K562 (cell line): Measurements from ENCODE around the gene EME2. TPM values are rescaled to one million over a fixed set of nuclear protein-coding genes. Genes with fewer than 3 reads are reported as not detected.

ENCODE experiments used
- ATAC-seq: fragments of 200-7000 bp; cut with Tn5 transposase; 3 replicates; pipeline ENCODE4 v1.9.1; 2020; ENCODE audit warnings: moderate library complexity
- BruUV-seq: library from RNA; stranded (reverse); fragments of 400-500 nt; replicated peaks from 2 replicates; lab custom pipeline; 2021; lab: Mats Ljungman, UMichigan
- CTCF ChIA-PET: fragments of 300-600 bp; formaldehyde crosslinking; extraction: SDS; loops from one replicate; lab custom pipeline; 2021; ENCODE audit warnings: low intra/inter-chr PET ratio; lab: Yijun Ruan, JAX
- POLR2A ChIA-PET: fragments of 300-600, 350-650 bp; sonication (Branson Sonifier 250); formaldehyde crosslinking; extraction: SDS; loops from one replicate; lab custom pipeline; 2021; ENCODE audit warnings: antibody characterized with exemption, inconsistent platforms; lab: Yijun Ruan, JAX
- DNase-seq, 4 experiments: peaks; one replicate each; pipeline versions ENCODE4 v3.0.0 to v3.0.0-alpha.2; 2011 to 2018; ENCODE audit warnings: low spot score in 3 of 4, mixed read lengths in 3 of 4; ENCODE audit errors: extremely low read depth in 1 of 4
- FAIRE-seq: peaks from 2 replicates; lab custom pipeline; 2011; peaks lifted over from hg19 to GRCh38; lab: Jason Lieb, UNC
- H2AFZ ChIP-seq: 2 replicates; pipeline ENCODE4 v1.6.0; 2011; ENCODE audit warnings: low read depth, low read length, control low read depth, inconsistent platforms
- H3K27ac ChIP-seq: fragments of 200-600 bp; 3 replicates; pipeline ENCODE4 v1.8.0; 2011; ENCODE audit warnings: low read depth, mild to moderate bottlenecking, control low read depth, inconsistent platforms, low read length, moderate library complexity, mixed read lengths; ENCODE audit errors: extremely low read depth
- H3K27me3 ChIP-seq, 2 experiments: fragments of 300-600 bp in 1 of 2; 2 replicates in 1 of 2; 3 replicates in 1 of 2; pipeline versions ENCODE4 v1.6.0 to v1.8.0; 2011; ENCODE audit warnings: inconsistent platforms in 2 of 2, low read length in 2 of 2, mild to moderate bottlenecking in 1 of 2, mixed read lengths in 1 of 2, moderate library complexity in 1 of 2; ENCODE audit not compliant: control insufficient read depth in 2 of 2, insufficient read depth in 2 of 2
- H3K36me3 ChIP-seq: fragments of 300-600 bp; 3 replicates; pipeline ENCODE4 v1.8.0; 2011; ENCODE audit warnings: mild to moderate bottlenecking, low read length, inconsistent platforms; ENCODE audit not compliant: control insufficient read depth, insufficient read depth
- H3K4me1 ChIP-seq, 2 experiments: fragments of 200-600 bp in 1 of 2; replicated peaks in 1 of 2; 2 replicates in 1 of 2; 3 replicates in 1 of 2; pipeline versions ENCODE4 v1.5.1 to v1.8.0; 2011; ENCODE audit warnings: inconsistent platforms in 2 of 2, low read length in 2 of 2, mild to moderate bottlenecking in 1 of 2, mixed read lengths in 1 of 2, moderate library complexity in 1 of 2; ENCODE audit not compliant: control insufficient read depth in 2 of 2, insufficient read depth in 2 of 2
- H3K4me2 ChIP-seq: 2 replicates; pipeline ENCODE4 v1.6.1; 2011; ENCODE audit warnings: low read length, control low read depth, inconsistent platforms, mixed read lengths; ENCODE audit not compliant: insufficient read depth
- H3K4me3 ChIP-seq: fragments of 200-600 bp; sonication (generic), shearing (Covaris generic); 2 replicates; pipeline ENCODE4 v1.5.1; 2016; ENCODE audit warnings: control low read depth, inconsistent platforms
- H3K79me2 ChIP-seq: fragments of 200-600 bp; 3 replicates; pipeline ENCODE4 v1.8.0; 2011; ENCODE audit warnings: low read length, inconsistent platforms; ENCODE audit not compliant: control insufficient read depth, insufficient read depth
- H3K9ac ChIP-seq, 2 experiments: 2 replicates each; pipeline versions ENCODE4 v1.6.0 to v1.6.1; 2011; ENCODE audit warnings: low read depth in 2 of 2, low read length in 2 of 2, control low read depth in 1 of 2, inconsistent platforms in 1 of 2, mild to moderate bottlenecking in 1 of 2, mixed read lengths in 1 of 2; ENCODE audit not compliant: insufficient read depth in 1 of 2
- H3K9me1 ChIP-seq: one replicate; pipeline ENCODE4 v1.6.0; 2011; ENCODE audit warnings: inconsistent platforms, mild to moderate bottlenecking, low read length, moderate library complexity; ENCODE audit not compliant: control insufficient read depth, insufficient read depth
- H3K9me3 ChIP-seq: replicated peaks from 2 replicates; pipeline ENCODE4 v1.5.1; 2011; ENCODE audit warnings: low read depth, low read length, inconsistent platforms; ENCODE audit not compliant: control insufficient read depth, insufficient read depth
- H4K20me1 ChIP-seq: replicated peaks from 2 replicates; pipeline ENCODE4 v1.6.1; 2011; ENCODE audit warnings: low read length, inconsistent platforms, mixed read lengths; ENCODE audit not compliant: control insufficient read depth, insufficient read depth
- DIDO1 ChIP-seq: fragments of 450-650 bp; IDR thresholded peaks from 2 replicates; pipeline ENCODE4 v1.6.1; 2016; ENCODE audit warnings: low read depth, missing biosample characterization, missing genetic modification characterization
- FIP1L1 ChIP-seq: fragments of 200-400 bp; formaldehyde crosslinking; IDR thresholded peaks from 2 replicates; pipeline ENCODE4 v1.6.1; 2018; ENCODE audit warnings: mild to moderate bottlenecking, low read depth, low read length; ENCODE audit not compliant: poor library complexity, severe bottlenecking
- MEF2A ChIP-seq: IDR thresholded peaks from 2 replicates; pipeline ENCODE4 v1.6.1; 2011; ENCODE audit warnings: low read depth, mild to moderate bottlenecking, low read length, moderate library complexity; ENCODE audit not compliant: control insufficient read depth
- POLR2G ChIP-seq: fragments of 200-400 bp; formaldehyde crosslinking; IDR thresholded peaks from 2 replicates; pipeline ENCODE4 v1.6.1; 2017; ENCODE audit warnings: low read depth, mild to moderate bottlenecking, antibody characterized with exemption, low read length, moderate library complexity
- SMC3 ChIP-seq: conservative IDR thresholded peaks from 2 replicates; pipeline ENCODE4 v1.6.1; 2011; ENCODE audit warnings: low read depth, low read length, improper control_type of control experiment; ENCODE audit not compliant: insufficient read depth
- SP1 ChIP-seq: sonication (generic); formaldehyde crosslinking; IDR thresholded peaks from 2 replicates; pipeline ENCODE4 v1.8.1; 2022; ENCODE audit warnings: mild to moderate bottlenecking, missing genetic modification reagents
- ZNF232 ChIP-seq: sonication (generic); formaldehyde crosslinking; IDR thresholded peaks from 2 replicates; pipeline ENCODE4 v1.8.0; 2022; ENCODE audit warnings: mild to moderate bottlenecking, missing genetic modification reagents
- ZNF76 ChIP-seq: fragments of 250-450 bp; sonication (Bioruptor Pico); IDR thresholded peaks from 2 replicates; pipeline ENCODE4 v1.4.0; 2020; ENCODE audit warnings: mild to moderate bottlenecking, moderate library complexity, borderline replicate concordance
- WGBS: fragments of 100-300 bp; shearing (Covaris generic); methylation state at CpG from one replicate; pipeline ENCODE4 v1.1.6; 2016; ENCODE audit warnings: low coverage, mixed read lengths; ENCODE audit not compliant: insufficient coverage; ENCODE audit errors: missing lambda C conversion rate; 5-methylcytosine and 5-hydroxymethylcytosine counted together
- in situ Hi-C: fragments of 300-500 bp; cut with MboI; formaldehyde crosslinking; loops from 4 replicates; pipeline ENCODE4 v1.15.0; 2018; ENCODE audit warnings: inconsistent platforms, mixed read lengths
- intact Hi-C: fragments of 100-400 bp; cut with micrococcal nuclease; formaldehyde crosslinking; loops from 2 replicates; pipeline ENCODE4 v1.14.2; 2022
- polyA plus RNA-seq, 8 experiments: library from polyadenylated mRNA; depleted of rRNA in 4 of 8; stranded (reverse) in 5 of 8; unstranded in 3 of 8; fragments of >200 nt; fragmentation: Nextera tagmentation in 2 of 8; fragmentation: Illumina TruSeq in 1 of 8; extraction: Ambion mirVana in 2 of 8; extraction: Trizol in 1 of 8; gene quantifications; 2 replicates each; pipeline versions ENCODE4 v1.2.1 to v1.2.3, GENCODE V29; 2011 to 2014; ENCODE audit warnings: inconsistent platforms in 1 of 8, missing spikeins in 1 of 8
- total RNA-seq, 7 experiments: library from RNA; depleted of rRNA in 6 of 7; stranded (reverse); fragments of >200 nt in 6 of 7; fragmentation: Illumina TruSeq in 2 of 7; extraction: Trizol in 2 of 7; gene quantifications; 2 replicates each; pipeline versions ENCODE4 v1.2.1 to v1.2.3, GENCODE V29; 2011 to 2021; ENCODE audit warnings: low replicate concordance in 1 of 7

Gene EME2
- total and polyA plus RNA-seq, 9 of the 15 experiments (the other 6 are each of a cell fraction or from before 2014, with no cell fraction given): 0.35 to 19.9 (median 3.5) TPM

DNA sequence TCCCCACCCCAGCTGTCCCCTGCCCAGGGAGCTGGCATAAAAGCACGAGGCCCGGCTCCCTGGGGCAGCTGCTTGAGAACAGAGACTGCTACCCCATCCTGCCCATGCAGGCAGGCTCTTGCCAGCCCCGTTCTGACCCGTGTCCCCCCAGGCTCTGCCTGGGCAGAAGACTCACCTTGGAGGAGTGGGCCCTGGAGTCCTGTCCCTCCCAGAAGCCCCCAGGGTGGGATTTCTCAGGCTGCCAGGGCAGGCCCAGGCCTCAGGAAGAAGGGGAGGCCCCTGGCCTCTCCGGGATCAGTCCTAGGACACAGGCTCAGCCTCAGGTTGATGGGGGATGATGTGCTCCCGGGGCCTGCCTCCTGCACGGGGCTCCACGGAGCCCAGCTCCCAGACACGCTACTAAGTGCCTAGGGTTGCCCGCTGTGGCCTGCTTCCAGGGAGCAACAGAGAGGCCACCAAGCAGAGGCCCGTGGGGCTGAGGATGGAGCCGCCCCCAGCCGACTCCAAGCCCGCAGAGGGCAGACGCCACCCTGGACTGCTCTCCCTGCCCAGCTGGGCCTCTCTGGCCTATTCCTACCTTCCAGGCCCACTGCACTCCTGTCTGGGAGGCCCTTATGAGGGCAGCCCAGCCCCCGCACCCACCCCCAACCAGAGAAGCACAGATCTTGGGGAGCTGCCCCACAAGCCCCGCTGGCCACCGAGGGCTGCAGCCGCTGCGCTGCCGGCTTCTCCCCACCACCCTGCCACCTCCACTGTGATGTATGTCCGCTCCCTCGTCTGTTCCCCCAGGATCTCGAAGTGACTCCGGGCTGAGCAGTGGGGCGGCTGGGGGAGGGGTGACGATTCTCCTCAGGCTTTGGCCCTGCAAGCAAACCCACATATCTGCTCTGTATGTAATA is 3.0 kb upstream of the EME2 start (continued):
- TF ChIP-seq FIP1L1: peak; percentile 50
- peak; percentile 22; the same call in 1 of the 2 replicates for TF ChIP-seq POLR2G
- no peak for TF ChIP-seq ZNF232 (CRISPR knock-in tag)

DNA sequence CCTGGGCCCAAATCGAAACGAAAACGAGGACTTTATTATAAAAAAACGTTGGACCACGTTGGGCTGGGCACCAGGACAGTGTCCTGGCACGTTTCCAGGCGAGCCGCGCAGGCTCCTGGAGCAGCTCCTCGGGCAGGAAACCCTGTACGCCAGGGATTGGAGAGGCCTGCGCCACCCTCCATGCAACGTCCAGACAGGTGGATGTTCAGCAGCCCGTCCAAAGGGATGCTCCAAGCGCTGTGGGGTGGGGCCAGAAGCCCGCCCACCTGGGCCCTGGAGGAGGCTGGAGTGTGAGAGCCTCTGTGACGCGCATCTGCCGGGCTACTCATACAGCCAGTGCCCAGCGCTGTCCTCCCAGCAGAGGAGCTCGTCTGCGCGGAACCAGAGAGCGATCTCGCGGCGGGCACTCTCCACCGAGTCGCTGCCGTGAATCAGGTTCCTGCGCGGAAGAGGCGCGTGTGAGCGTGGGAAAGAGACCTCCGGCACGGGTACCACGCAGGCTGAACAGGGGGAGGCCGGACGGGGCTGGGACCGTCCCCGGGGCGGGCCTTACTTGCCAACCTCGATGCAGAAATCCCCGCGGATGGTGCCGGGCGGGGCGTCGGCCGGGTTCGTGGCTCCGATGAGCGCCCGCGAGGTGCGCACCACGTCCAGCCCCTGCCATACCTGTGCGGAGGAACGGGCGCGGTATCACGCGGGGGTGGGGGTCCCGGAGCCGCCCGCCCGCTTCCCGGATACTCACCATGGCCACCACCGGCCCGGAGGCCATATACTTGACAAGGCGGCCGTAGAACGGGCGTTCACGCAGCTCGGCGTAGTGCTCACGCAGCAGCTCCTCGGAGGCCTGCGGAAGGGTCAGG is 2.1 kb upstream of the EME2 start:
- H3K4me2 ChIP-seq: peak overlapping the region; percentile 98
- no peaks in the 10 kb centered on the region for H3K27me3 ChIP-seq
- peaks cover 2% of the 10 kb centered on the region for H3K9me1 ChIP-seq
- no peak overlapping the region for H2AFZ ChIP-seq
- peak overlapping the region; percentile 93 to 95; a peak in 3 of 4 replicates for H3K9ac ChIP-seq
- CTCF ChIA-PET: no interaction called here
- H3K36me3 ChIP-seq: peaks cover 69% of the 10 kb centered on the region; the same call in 2 of the 3 replicates
- peaks cover 8% of the 10 kb centered on the region; the same call in 1 of the 2 replicates for H4K20me1 ChIP-seq
- peak overlapping the region; percentile 96 for H3K4me3 ChIP-seq
- peak overlapping the region; percentile 96 for H3K27ac ChIP-seq
- H3K9me3 ChIP-seq: no peaks in the 10 kb centered on the region
- DNase-seq (peak in 2 of 4 experiments; percentile 43 to 54), ATAC-seq (peak; percentile 5), FAIRE-seq (no peak)
- peaks cover 20 to 96% of the 10 kb centered on the region in 2 experiments; a peak in 4 of 5 replicates for H3K4me1 ChIP-seq
- BruUV-seq: no TSS peak
- POLR2A ChIA-PET: interaction anchor here (0.6 to 4.3 kb wide), 7 partner anchors 9 to 385 kb away, joined by 3 to 35 read pairs (median 5); partner anchors contain the start of genes FAHD1, HAGH, NUBP2 and RPS2
- in situ Hi-C loops (no loop called here), intact Hi-C loops (no loop called here)
- WGBS: 12% methylated on average over 56 of the region's 81 CpGs
- H3K79me2 ChIP-seq: peaks cover 51% of the 10 kb centered on the region
- TF ChIP-seq DIDO1 (tag): no peak
- peak; percentile 28; the same call in 1 of the 2 replicates for TF ChIP-seq SP1 (CRISPR knock-in tag)
- no peak for TF ChIP-seq ZNF76
- no peak for TF ChIP-seq SMC3
- no peak for TF ChIP-seq MEF2A
